T1000 (cell line): ENCODE results near the gene MTTP.

Source experiments
- DNase-seq: peaks from one replicate; lab custom pipeline; 2025; ENCODE audit warnings: mixed read lengths; lab: John Stamatoyannopoulos, UW

The MTTP gene

GRCh38 chr4:99642725-99643489 is 68.3 kb downstream of the MTTP start:
- DNase-seq: no peak

DNA sequence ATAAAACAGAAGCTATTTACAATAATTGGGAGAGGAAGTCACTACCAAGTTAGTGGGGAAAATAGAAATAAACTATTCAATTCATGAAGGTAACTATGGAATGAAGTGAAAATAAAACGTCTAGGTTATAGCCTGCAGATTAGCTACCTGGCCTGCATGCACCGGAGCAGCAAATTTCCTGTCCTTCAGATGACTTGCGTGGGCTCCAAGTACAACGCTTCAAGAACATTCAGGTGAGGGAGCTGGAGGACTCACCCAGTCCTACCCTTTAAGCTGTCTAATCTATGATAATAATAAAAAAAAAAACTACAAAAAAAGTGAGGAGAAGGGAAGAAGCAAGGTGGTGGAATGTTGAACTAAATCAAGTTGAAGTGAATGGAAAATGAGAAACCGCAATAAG is 69.8 kb downstream of the MTTP start:
- no peak for DNase-seq

DNA sequence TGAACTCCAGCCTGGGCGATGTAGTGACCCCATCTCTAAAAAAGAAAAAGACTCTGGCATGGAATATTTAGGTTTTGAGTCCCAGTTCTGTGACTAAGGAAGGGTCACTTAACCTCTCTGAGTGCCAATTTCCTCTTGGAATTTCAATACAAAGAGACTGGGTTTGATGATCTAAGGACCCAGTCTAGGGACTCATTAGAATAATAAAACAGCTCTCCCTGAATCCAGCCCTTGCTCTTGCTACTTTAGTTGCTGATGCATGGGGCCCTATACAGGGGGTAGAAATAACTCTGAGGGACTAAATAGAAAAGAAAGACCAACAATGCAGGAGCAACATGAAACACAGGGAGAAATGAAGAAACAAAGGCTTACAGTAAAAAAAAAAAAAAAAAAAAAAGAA is 70.4 kb downstream of the MTTP start:
- DNase-seq: no peak

DNA sequence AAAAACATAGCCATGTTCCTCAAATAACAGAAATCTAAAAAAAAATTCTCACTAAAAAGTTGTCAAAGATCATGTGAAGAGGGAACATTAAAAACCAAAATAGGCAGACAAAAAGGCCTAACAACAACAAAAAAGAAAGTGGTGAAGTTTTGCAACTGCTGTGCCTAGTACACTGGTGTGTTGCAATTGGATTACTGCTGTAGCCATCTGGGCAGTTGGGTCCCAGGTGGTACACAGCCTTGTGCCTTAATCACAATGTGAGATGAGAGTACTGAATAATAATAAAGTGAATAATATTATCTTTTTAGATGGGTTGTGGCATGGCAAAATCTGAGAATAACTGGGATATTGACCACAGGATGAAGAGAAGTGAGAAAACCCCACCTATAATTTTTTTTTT is 71.0 kb downstream of the MTTP start:
- no peak for DNase-seq

DNA sequence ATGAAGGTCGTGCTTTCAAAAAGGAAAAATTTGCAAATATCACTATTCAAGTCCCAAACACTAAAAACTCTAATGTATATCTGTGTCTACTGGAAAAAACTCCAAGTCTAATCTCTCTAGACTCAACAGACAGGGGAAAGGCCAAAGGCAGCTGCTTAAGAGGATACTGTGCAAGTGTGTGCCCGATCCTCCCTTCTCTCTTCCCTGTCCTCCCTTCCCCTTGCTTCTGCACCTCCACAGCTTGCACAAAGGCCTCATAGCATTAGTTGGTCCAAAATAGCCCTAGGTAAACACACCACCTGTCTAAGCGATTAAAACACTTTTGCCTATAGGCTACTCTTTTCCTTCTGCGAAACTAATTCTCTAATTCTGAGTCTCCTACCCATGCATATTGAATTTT is 72.4 kb downstream of the MTTP start:
- DNase-seq: no peak

DNA sequence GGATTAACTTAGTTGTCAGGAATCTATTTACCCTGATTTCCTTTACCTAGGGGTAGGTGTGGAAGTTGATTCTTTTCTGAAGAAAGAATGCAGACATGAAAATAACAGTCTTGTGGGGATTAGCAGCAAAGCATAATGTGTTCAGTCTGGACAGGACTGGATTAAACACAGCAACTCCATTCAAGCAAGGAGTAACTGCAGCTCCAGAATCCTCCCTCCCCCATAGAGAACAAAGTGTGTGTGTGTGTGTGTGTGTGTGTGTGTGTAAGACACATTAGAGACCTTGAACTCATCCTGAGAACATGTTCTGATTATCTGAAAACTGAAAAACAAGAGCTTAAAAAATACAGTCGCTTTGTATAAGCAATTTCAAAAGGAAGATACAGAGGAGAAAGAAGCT is 73.7 kb downstream of the MTTP start:
- DNase-seq: no peak

GRCh38 chr4:99649208-99649607 is 74.6 kb downstream of the MTTP start:
- DNase-seq: no peak

- DNase-seq: no peak
These were observed 75.2 kb downstream of the MTTP start for GRCh38 chr4:99649778-99650177.

GRCh38 chr4:99651016-99651769 is 76.6 kb downstream of the MTTP start:
- DNase-seq: no peak

DNA sequence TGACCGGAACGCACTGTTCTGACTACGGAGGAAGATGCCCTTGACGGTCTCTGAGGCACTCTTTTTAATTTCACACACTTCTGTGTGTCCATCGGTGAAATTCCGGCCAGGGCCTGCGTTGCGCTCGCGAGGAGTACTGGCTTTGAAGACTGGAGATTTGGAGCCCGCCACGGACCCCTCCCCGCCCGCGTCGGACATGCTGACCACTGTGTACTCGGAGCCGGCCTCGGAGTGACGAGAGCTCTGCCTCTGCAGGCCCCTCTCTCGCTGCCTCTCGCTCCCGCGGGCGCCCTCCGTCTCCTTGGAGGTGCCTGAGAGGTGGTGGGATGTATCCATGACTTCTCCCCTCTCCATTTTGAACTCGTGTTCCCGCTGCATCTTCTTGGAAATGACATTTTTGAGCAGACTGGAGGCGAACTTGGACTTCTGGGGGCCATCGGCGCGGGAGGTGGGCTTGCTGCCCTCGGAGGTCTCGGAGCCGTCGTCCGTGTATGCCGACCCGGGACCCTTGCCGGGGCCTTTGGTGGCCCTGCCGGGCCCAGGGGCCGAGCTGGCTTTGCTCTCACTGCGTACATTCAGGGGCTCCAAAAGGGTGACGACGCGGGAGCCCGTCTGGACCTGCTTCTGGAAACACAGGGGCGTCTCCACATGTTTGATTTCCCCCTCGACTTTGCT is 77.3 kb downstream of the MTTP start:
- DNase-seq: no peak

GRCh38 chr4:99652596-99653436 is 78.2 kb downstream of the MTTP start:
- DNase-seq: no peak

- DNase-seq: no peak
These were observed 79.3 kb downstream of the MTTP start for GRCh38 chr4:99653916-99654315.

DNA sequence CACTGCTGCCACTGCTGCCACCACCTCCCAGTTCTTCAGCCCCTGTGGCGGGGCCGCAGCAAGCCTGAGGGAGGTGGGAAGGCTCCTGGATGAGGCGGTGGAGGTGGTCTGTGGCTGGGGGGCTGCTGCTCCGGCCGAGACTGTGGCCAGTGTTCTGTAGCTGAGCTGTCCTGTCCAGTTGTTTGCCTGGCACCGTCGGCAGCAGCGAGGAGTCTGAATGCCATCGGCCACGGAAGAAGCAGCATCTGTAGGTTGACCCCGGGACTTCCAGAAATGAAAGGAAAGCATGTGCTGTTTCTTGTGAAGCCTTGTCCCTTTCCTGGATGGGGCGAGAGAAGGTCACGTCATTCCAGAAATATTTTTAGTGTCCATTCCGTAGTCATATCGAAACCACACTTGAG is 79.7 kb downstream of the MTTP start:
- no peak for DNase-seq

GRCh38 chr4:99655308-99656081 is 80.9 kb downstream of the MTTP start:
- peak; percentile 60 for DNase-seq

DNA sequence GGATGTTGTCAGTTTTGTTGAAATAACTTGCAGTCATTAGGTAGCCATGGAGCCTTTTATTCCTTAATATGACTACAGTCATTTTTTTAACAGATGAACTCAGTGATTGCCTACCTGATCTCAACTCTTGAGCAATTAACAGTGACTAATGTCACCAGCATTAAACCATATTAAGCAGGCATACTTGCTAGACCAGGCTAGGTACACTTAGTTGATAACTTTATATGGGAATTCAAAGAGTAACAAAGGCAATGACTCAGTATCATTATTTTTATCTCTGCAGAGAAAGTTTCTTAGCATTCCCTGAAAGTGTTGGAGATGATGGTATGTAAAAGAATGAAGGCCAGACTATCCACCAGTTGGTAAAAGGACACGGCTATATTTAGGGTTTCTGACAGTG is 83.2 kb downstream of the MTTP start, which contains the start of gene C4orf54:
C4orf54 (minus strand) TSS at position 31 of the 400 bp plus-strand sequence. CDS start 3,180 bp downstream, outside the sequence.
- no peak for DNase-seq

GRCh38 chr4:99658666-99659065 is 84.0 kb downstream of the MTTP start:
- DNase-seq: no peak

DNA sequence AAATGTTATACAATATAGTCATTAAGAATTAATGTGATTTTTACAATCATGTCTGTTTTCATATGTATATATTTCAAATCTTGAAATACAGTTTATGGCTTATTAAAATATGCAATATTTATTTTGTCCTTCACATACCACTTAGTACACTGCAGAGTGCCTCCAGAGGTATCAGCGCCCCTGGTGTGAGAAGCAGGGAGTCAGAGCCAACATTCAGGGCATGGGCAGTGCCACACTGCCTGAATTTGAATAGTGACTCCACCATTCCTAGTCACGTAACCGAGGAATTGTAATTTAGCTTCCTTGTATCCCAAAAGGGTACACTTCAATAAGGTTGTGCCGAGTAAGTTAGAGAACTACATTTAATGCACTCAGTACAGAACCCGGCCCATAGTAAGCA is 87.3 kb downstream of the MTTP start:
- no peak for DNase-seq

DNA sequence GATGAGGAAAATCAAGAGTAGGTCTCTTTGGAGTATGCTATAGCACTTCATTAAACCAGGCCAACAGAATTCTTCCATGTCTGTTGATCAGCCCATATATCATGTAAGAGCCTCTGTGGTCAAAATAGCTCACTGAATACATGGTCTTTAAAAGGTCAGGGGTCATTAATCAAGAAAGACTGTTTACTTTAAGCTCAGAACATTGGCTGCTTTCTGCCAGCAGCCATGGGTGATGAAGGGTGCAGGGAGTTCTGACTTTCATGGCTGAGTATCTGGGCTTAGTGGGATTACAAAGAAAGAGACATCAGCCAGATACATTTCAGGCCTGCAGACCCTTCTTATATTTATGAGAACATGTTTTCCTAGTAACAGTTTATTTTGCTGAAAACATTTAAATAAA is 90.1 kb downstream of the MTTP start:
- no peak for DNase-seq

- no peak for DNase-seq
These were observed 91.4 kb downstream of the MTTP start for GRCh38 chr4:99665983-99666382.

DNA sequence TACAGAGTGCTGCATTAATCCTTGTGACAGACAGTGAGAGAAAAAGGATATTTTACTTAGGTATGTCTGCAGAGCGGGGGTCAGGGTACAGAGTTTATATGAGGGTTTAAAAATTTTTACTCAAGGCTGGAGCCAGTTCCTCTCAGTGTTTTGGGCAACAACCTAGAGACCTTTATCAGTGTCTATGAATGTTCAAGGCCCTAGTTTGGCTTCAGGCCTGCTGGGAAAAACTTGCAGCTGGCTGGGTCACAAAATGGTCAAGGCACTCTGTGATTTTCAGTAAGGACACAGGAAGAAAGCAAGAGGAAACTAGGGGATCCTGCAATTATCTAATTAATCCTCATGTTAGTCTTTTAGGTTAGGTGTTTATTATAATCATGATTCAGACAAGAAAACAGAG is 93.8 kb downstream of the MTTP start:
- DNase-seq: no peak

GRCh38 chr4:99669084-99669483 is 94.5 kb downstream of the MTTP start:
- DNase-seq: no peak
